Breast epithelium (tissue), 3 donors: Measurements from ENCODE around the gene WWOX.

ENCODE experiments used
- POLR2A ChIP-seq: fragments of 450-650 bp; IDR thresholded peaks from one replicate; pipeline ENCODE4 v1.6.1; 2016; ENCODE audit warnings: antibody characterized with exemption, mild to moderate bottlenecking, moderate library complexity
- POLR2AphosphoS5 ChIP-seq, 3 donors: sonication (generic); formaldehyde crosslinking; IDR thresholded peaks; one replicate each; pipeline ENCODE4 v1.6.1; 2017; ENCODE audit warnings: antibody characterized with exemption in 3 of 3
- TF ChIP-seq, protein P1 (sequence below), 3 donors: fragments of 450-650 bp; IDR thresholded peaks; one replicate each; pipeline ENCODE4 v1.5.1; 2016 to 2017; ENCODE audit warnings: antibody characterized with exemption in 3 of 3, mild to moderate bottlenecking in 3 of 3, moderate library complexity in 3 of 3

DNA sequence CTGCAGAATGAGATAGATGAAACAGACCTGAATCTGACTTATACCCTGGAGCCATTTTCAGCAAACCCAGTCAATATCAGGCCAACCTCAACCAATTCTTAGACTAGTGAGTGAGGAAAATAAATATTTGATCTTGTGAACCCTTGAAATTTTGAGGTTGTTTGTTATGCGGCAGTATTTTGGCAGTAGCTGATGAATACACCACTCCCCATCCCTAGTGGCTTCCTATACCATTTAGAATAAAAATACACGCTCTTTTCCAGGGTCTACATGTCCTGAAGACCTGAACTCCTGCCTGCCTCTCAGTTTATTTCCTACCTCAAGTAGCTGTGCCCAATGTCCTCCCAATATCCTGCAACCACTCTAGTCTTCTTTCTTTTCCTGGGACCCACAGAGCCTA, 647.3 kb downstream of the WWOX start:
- TF ChIP-seq, protein P1, sequence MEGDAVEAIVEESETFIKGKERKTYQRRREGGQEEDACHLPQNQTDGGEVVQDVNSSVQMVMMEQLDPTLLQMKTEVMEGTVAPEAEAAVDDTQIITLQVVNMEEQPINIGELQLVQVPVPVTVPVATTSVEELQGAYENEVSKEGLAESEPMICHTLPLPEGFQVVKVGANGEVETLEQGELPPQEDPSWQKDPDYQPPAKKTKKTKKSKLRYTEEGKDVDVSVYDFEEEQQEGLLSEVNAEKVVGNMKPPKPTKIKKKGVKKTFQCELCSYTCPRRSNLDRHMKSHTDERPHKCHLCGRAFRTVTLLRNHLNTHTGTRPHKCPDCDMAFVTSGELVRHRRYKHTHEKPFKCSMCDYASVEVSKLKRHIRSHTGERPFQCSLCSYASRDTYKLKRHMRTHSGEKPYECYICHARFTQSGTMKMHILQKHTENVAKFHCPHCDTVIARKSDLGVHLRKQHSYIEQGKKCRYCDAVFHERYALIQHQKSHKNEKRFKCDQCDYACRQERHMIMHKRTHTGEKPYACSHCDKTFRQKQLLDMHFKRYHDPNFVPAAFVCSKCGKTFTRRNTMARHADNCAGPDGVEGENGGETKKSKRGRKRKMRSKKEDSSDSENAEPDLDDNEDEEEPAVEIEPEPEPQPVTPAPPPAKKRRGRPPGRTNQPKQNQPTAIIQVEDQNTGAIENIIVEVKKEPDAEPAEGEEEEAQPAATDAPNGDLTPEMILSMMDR (IDR thresholded peaks at IDR 0.05): no peak
- TF ChIP-seq POLR2A (no peak), POLR2AphosphoS5 (IDR thresholded peaks at IDR 0.05) (no peak)
